NK-92 treated with Interleukin-12 subunit alpha and Interleukin-12 subunit beta, amount 100 ng/mL, for 24 hours (cell line): ENCODE data around the gene PTTG1IP.

Source experiments
- DNase-seq: peaks from one replicate; lab custom pipeline; 2025; lab: John Stamatoyannopoulos, UW

PTTG1IP gene

GRCh38 chr21:44895859-44896258, 22.4 kb upstream of the PTTG1IP start:
- no peak for DNase-seq

GRCh38 chr21:44894687-44895302, 21.3 kb upstream of the PTTG1IP start:
- no peak for DNase-seq

- no peak for DNase-seq
These were observed 20.6 kb upstream of the PTTG1IP start for GRCh38 chr21:44893948-44894656.

GRCh38 chr21:44893278-44893556, 19.7 kb upstream of the PTTG1IP start:
- DNase-seq: no peak

- DNase-seq: peak; percentile 33
These were observed 19.2 kb upstream of the PTTG1IP start for GRCh38 chr21:44892536-44893277.

- no peak for DNase-seq
These were observed 18.6 kb upstream of the PTTG1IP start for GRCh38 chr21:44892095-44892494.

- no peak for DNase-seq
These were observed 18.1 kb upstream of the PTTG1IP start for GRCh38 chr21:44891631-44892031.

- no peak for DNase-seq
These were observed 17.6 kb upstream of the PTTG1IP start for GRCh38 chr21:44890961-44891541.

GRCh38 chr21:44890338-44890931, 16.9 kb upstream of the PTTG1IP start:
- no peak for DNase-seq

GRCh38 chr21:44889625-44890337, 16.3 kb upstream of the PTTG1IP start:
- no peak for DNase-seq

GRCh38 chr21:44888581-44889550, 15.4 kb upstream of the PTTG1IP start:
- DNase-seq: no peak

GRCh38 chr21:44887807-44888580, 14.5 kb upstream of the PTTG1IP start:
- DNase-seq: no peak

- DNase-seq: no peak
These were observed 13.8 kb upstream of the PTTG1IP start for GRCh38 chr21:44887126-44887806.

- no peak for DNase-seq
These were observed 12.9 kb upstream of the PTTG1IP start for GRCh38 chr21:44886113-44887075.

- no peak for DNase-seq
These were observed 12.1 kb upstream of the PTTG1IP start for GRCh38 chr21:44885615-44886014.

GRCh38 chr21:44884097-44884496, 10.6 kb upstream of the PTTG1IP start:
- DNase-seq: no peak

- no peak for DNase-seq
These were observed 9.8 kb upstream of the PTTG1IP start for GRCh38 chr21:44883250-44883649.

- DNase-seq: no peak
These were observed 7.8 kb upstream of the PTTG1IP start for GRCh38 chr21:44881198-44881872.
